Activated CD4-positive, alpha-beta T cell treated with anti-CD3 and anti-CD28 coated beads for 24 hours (primary cell): ENCODE results near the gene RPS27L.

Experiments used
- DNase-seq, 2 donors: peaks; one replicate each; pipeline ENCODE4 v3.0.0-alpha.2; 2020; ENCODE audit warnings: low read depth in 2 of 2

RPS27L gene

DNA sequence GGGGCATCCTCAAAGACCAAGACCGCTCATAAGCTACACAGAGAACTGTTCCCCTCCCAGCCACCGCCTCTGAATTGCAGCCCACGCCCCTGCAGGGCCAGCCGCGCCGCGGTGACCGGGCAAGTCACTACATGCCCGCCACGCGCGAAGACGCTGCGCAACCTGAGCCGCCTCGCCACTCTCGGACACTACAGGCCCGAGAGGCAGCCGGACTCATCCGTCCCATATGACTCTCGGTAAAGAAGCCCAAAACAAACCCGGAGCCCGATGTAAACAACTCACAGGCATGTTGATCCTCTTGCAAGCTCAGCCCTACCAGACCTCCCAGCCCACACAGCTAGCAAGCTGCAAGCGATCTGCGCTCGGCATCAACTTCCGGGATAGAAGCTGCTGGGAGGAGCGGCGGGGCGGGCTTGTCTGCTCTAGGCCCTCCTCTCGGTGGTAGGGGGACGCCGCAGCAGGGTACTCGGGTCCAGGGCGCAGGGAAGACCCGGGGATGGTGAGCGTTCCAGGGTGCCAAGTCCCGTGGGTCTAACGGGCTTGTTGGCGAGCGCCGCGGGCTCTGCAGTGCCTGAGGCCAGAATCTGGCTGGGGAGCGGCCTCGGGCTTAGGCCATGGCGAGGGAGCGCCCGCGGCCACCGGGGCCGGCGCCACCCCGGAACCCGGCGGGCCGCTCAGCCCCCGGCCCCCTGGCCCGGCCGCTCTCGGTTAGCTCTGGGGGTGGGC lies at the start of gene RPS27L:
Gene RPS27L (minus strand): TSS at position 360 of the 726 bp plus-strand sequence. CDS start 72 bp downstream, at position 288.
- DNase-seq, result peak; percentile 81 to 87

GRCh38 chr15:63206079-63206478 lies 48.8 kb upstream of the RPS27L start:
- DNase-seq, result no peak

GRCh38 chr15:63203451-63204090 lies 46.3 kb upstream of the RPS27L start:
- no peak for DNase-seq

GRCh38 chr15:63202861-63203260 lies 45.6 kb upstream of the RPS27L start:
- DNase-seq, result no peak

DNA sequence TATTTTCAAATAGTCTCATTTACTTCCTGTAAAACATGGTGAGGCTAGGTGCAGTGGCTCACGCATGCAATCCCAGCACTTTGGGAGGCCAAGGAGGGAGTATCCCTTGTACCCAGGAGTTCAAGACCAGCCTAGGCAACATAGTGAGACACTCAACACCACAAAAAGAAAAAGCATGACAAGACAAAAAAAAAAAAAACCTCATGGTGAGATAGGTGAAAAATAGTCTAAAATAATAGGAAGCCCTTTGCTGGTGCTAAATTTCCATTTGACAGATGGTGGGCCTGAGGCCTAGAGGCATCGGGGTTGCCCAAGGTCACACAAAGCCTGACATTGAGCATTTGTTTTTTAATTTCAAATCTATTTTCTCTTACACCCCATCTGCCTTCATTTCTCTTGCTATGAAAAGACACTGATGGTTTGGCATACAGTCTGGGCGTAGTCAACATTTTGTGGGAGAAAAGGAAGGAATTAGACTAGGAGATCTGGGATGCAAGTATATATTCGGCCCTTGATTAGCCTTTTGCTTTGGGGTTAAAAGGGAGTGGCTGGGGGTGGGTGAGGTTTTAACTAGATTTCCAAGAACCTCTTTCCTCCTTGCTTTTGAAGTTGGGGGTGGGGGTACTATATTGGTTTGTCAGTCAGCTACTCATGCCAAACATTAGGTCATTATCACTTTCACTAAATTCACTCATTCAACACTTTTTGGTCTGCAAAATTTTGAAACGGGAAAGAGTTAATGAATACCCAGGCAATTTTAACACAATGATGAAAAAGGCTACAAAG lies 43.4 kb upstream of the RPS27L start:
- no peak for DNase-seq

DNA sequence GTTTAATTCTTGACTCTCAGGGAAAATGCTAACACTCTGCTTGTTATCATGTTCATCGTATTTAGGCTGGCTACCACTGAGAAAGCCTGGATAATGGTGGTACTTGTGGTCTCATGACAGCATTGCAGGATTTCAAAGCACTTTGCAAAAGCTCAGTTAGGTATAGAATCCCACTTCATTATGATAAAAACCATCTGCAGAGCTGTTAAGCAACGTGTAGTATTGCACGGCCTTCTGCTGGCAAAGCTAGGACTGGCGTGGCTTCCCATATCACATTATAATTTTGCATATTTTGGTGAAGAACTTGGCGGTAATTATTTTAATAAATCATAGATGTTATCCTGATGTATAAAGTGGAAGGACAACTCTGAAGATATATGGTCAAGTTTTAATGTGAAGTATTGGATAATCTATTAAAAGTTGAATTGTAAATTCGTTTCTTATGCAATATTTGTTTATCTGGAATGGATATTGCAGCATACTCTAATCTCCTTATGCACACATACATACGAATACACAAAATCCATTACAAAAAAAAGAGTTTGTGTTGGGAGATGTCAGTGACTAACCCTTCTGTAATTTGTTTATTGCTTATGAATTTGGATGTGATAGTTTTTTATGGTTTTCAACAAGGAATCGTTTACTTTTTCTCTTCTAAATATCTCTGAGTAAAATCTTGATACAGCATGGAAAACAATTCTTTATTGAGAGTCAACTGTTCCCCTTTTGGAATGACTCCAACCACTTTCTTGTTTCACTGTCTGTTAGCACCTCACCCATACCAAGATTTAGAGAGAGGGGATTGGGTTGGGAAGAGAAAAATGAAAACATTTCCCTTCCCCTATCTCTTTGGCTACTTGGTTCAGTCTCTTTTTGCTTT lies 41.3 kb upstream of the RPS27L start:
- DNase-seq, result no peak

- DNase-seq, result no peak
These were observed 40.3 kb upstream of the RPS27L start for GRCh38 chr15:63197626-63198025.

GRCh38 chr15:63196842-63197241 lies 39.6 kb upstream of the RPS27L start:
- DNase-seq, result no peak

- DNase-seq, result no peak
These were observed 38.3 kb upstream of the RPS27L start for GRCh38 chr15:63195569-63196015.

DNA sequence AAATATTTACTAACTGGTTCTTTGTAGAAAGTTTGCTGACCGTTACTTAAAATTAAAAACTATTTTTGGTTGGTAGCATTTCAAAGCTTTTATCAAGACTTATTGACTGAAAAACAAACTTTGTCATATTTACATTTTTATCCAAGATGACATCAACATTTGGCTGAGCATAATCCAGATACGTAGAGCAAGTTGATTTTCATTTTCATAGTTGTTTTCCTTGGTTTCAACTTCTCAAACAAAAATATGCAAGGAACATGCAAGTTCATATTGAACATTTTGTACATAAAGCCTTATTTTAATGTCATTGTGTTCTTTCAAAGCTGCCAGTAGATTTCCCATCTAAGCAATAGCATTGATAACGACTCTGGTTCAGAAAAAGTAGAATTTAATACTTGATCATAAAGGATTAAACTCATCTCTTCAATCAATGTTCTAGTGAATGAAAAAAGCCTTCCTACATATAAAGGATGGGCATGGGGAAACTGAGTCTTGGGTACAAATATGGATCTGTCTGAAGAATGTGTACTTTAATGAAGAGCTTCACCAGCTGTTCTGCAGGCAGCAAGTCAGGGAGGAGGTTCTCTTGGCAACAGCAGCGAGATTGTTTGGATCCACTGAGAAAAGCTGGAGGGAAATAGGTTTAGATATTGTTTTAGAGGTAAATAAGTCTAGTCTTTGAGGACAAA lies 37.7 kb upstream of the RPS27L start:
- no peak for DNase-seq

- no peak for DNase-seq
These were observed 37.0 kb upstream of the RPS27L start for GRCh38 chr15:63194302-63194701.

DNA sequence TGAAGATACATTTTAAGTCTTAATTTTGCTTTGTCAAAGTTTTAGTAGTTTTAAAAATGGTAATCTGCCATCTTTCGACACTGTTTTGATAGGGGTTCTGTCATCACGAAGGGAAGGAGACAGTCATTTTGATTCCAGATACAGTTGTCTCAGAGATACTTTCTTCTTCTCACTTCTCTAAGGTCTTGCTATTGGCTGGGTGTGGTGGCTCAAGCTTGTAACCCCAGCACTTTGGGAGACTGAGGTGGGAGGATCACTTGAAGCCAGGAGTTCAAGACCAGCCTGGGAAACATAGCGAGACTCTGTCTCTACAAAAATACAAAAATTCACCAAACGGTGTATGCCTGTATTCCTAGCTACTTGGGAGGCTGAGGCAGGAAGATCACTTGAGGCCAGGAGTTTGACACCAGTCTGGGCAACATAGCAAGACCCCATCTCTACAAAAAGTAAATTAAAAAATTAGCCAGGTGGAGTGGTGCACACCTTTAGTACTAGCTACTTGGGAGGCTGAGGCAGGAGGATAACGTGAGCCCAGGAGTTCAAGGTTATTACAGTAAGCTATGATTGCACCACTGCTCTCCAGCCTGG lies 35.4 kb upstream of the RPS27L start:
- no peak for DNase-seq

DNA sequence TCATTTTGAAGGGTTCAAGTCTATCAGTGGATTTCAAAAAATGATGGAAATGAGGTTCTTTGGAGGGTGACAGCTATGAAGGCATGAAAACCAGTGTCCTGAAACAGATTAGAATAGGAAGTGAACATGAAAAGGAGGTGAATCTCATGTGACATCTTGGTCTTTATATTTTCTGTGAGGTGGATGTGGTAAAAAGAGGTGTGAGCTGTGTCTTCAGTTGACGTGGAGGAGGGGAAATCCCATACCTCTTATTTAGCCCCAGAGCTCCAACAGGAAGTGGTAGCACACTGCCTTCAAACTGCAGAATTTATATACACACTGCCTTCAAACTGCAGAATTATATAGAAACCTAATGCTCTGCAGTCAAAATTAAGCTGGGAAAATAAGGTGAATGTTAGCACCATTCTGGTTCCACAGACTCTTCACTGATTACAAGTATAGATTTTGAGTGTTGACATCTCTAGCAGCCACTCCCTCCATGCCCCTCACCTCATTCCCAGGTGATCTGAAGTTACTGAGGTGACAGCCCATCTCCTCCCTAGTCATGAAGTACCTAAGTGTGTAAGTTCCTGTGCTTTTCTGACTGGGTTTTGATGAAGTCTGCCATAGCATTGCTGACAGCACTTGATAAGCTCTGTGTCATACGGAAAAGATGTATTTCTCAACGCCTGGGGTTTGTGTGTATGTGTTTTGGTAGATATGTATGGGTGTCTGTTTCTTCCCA lies 34.8 kb upstream of the RPS27L start:
- DNase-seq, result no peak

DNA sequence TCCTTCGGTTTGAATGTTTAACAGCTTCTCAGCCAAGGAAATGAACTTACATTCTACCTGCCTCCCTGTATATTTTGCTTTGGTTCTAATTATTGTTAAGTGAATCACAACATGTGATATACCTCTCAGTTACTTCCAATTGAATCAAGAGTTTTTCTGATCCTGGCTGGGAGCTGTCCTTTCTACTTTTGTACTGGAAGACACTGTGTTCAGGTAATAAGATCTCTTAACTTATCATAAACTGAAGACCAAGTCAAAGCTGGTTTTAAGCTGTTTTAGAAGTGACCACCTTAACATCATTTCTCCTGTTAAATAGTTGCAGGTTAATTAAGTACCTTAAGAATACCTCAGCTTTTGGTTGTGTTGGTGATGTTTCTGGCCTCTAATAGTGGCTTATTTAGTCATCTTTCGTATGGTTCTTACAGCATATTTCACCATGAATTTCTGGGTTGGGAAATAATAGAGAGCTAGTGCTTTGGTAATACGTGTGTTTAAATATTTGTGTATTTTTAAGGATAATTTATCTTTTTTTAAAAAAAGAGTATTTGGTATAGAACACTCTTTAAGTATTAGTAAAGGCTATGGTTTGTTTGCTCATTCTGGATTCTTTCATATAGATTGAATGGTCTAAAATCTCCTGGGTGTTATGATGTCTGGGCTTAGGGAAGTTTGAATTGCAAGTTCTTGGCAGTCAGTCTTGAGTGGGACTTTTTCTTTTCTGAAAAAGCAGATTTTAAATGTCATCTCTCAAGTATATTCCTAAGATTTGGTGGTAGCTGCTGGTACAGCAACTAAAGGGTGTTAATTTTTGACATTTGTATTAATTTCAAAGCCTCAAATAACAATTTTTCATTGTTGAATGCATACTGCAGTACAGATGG lies 33.7 kb upstream of the RPS27L start:
- no peak for DNase-seq

- DNase-seq, result no peak
These were observed 32.9 kb upstream of the RPS27L start for GRCh38 chr15:63189941-63190768.

DNA sequence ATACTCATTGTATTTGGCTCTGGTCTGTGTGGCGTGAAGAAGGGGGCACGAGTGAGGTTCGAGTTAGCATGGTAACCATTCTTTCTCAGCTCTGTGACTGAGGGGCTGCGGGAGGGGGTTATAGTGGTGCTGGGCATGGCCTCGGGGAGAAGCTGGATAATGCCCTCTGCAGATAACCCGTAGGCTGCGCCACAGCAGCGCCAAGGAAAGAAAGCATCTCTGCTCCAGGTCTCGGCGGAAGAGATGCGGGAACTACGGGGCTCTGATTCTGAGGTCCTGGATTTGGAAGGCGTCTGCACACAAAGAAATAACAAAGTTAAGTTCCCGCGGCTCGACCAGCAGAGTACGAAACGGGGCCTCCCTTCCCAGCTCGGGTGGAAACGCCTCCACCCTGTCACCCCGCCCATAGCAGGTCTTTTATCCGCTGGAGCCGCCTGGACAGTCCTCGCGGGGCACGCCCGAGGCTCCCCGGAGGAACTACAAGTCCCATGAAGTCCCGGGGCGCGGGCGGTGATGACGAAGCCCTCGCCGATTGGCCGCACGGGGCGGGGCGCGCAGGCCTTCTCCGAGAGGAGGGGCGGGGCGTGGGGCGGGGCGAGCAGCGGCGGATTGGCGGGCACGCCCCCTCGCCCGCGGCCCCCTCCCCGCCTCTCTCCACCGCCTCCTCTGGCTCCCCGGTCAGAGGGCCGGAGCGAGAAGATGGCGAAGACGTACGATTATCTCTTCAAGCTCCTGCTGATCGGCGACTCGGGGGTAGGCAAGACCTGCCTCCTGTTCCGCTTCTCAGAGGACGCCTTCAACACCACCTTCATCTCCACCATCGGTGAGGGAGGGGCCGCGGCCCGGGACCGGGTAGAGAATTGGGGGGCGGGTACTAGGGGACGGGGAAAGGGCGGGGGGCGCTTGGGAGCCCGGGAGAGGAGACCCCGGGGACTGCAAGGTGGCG lies 31.9 kb upstream of the RPS27L start, which contains the start of gene RAB8B:
Gene RAB8B (plus strand): TSS at position 681 of the 946 bp plus-strand sequence. CDS start 19 bp downstream, at position 700.
- peak; percentile 99 to 100 for DNase-seq
